ENCODE measurements around the gene GNAQ. TPM values are rescaled to one million over a fixed set of nuclear protein-coding genes. Genes with fewer than 3 reads are reported as not detected.

GNAQ gene
- total and polyA plus RNA-seq, 2 experiments from 2014 or later, result 25.7 to 47.9 TPM

GRCh38 chr9:77946969-77947620, 84.5 kb downstream of the GNAQ start:
- no peaks in the 10 kb centered on the region for H3K36me3 ChIP-seq (replicated peaks; ENCODE audit: insufficient read depth, low read depth)
- no peak overlapping the region for H3K4me2 ChIP-seq
- peaks cover 39% of the 10 kb centered on the region for H3K4me1 ChIP-seq (ENCODE audit: insufficient read depth)
- H3K79me2 ChIP-seq, result peaks cover 88% of the 10 kb centered on the region
- H2AFZ ChIP-seq, result no peak overlapping the region
- H4K20me1 ChIP-seq (ENCODE audit: insufficient read depth, poor library complexity, severe bottlenecking), result peaks cover 21% of the 10 kb centered on the region
- H3K27ac ChIP-seq, result no peak overlapping the region
- no peaks in the 10 kb centered on the region for H3K9me2 ChIP-seq (replicated peaks; ENCODE audit: insufficient read depth)
- no peaks in the 10 kb centered on the region for H3K9me3 ChIP-seq (ENCODE audit: low read depth)
- DNase-seq (ENCODE audit: low spot score), result no peak
- no peaks in the 10 kb centered on the region for H3K27me3 ChIP-seq
- WGBS (ENCODE audit: low lambda C conversion rate, missing lambda C conversion rate), result 75% methylated on average over 5 of the region's 5 CpGs
- TF ChIP-seq EZH2 (IDR thresholded peaks at IDR 0.05; ENCODE audit: borderline replicate concordance) (no peak), EZH2phosphoT487 (IDR thresholded peaks at IDR 0.05; ENCODE audit: low read depth, severe bottlenecking, unreplicated experiment) (no peak), CTCF (IDR thresholded peaks at IDR 0.05; ENCODE audit: poor library complexity) (no peak)
- H3K4me3 ChIP-seq, result no peak overlapping the region

- Histone ChIP-seq H3K27me3 (no peaks in the 10 kb centered on the region), H3K27ac (no peak overlapping the region), H3K4me2 (no peak overlapping the region), H4K20me1 (ENCODE audit: insufficient read depth, poor library complexity, severe bottlenecking) (peaks cover 21% of the 10 kb centered on the region), H3K4me3 (no peak overlapping the region), H2AFZ (no peak overlapping the region), H3K79me2 (peaks cover 88% of the 10 kb centered on the region), H3K4me1 (ENCODE audit: insufficient read depth) (peaks cover 39% of the 10 kb centered on the region), H3K9me2 (replicated peaks; ENCODE audit: insufficient read depth) (no peaks in the 10 kb centered on the region), H3K9me3 (ENCODE audit: low read depth) (no peaks in the 10 kb centered on the region), H3K36me3 (replicated peaks; ENCODE audit: insufficient read depth, low read depth) (no peaks in the 10 kb centered on the region)
- TF ChIP-seq EZH2phosphoT487 (IDR thresholded peaks at IDR 0.05; ENCODE audit: low read depth, severe bottlenecking, unreplicated experiment), result no peak
- TF ChIP-seq EZH2 (IDR thresholded peaks at IDR 0.05; ENCODE audit: borderline replicate concordance), result no peak
- TF ChIP-seq CTCF (IDR thresholded peaks at IDR 0.05; ENCODE audit: poor library complexity), result no peak
- DNase-seq (ENCODE audit: low spot score), result no peak
- 88% methylated on average over 4 of the region's 4 CpGs for WGBS (ENCODE audit: low lambda C conversion rate, missing lambda C conversion rate)
Observed at GRCh38 chr9:77946296-77946695, 85.3 kb downstream of the GNAQ start.

- Histone ChIP-seq H3K4me1 (ENCODE audit: insufficient read depth) (peaks cover 39% of the 10 kb centered on the region), H3K36me3 (replicated peaks; ENCODE audit: insufficient read depth, low read depth) (no peaks in the 10 kb centered on the region), H3K79me2 (peaks cover 87% of the 10 kb centered on the region), H2AFZ (no peak overlapping the region), H3K9me2 (replicated peaks; ENCODE audit: insufficient read depth) (no peaks in the 10 kb centered on the region), H3K4me2 (peak overlapping the region; percentile 56), H3K9me3 (ENCODE audit: low read depth) (no peaks in the 10 kb centered on the region), H3K27ac (no peak overlapping the region), H3K4me3 (no peak overlapping the region), H4K20me1 (ENCODE audit: insufficient read depth, poor library complexity, severe bottlenecking) (peaks cover 21% of the 10 kb centered on the region), H3K27me3 (no peaks in the 10 kb centered on the region)
- TF ChIP-seq EZH2 (IDR thresholded peaks at IDR 0.05; ENCODE audit: borderline replicate concordance) (no peak), CTCF (IDR thresholded peaks at IDR 0.05; ENCODE audit: poor library complexity) (no peak), EZH2phosphoT487 (IDR thresholded peaks at IDR 0.05; ENCODE audit: low read depth, severe bottlenecking, unreplicated experiment) (no peak)
- WGBS (ENCODE audit: low lambda C conversion rate, missing lambda C conversion rate), result 78% methylated on average over 5 of the region's 5 CpGs
- DNase-seq (ENCODE audit: low spot score), result no peak
Observed at GRCh38 chr9:77945798-77946197, 85.8 kb downstream of the GNAQ start.
